HepG2 (cell line): Measurements from ENCODE around the gene ATXN2. TPM values are rescaled to one million over a fixed set of nuclear protein-coding genes. Genes with fewer than 3 reads are reported as not detected.
A peak's percentile ranks its signal among the peaks of the same experiment; 100 is the strongest.

Source experiments
- ASH2L ChIP-seq: fragments of 300-600, 200-600 bp; sonication (generic); IDR thresholded peaks from 2 replicates; pipeline ENCODE4 v1.7.0; 2017; ENCODE audit warnings: low read depth, mild to moderate bottlenecking, moderate library complexity, mixed read lengths, low read length; ENCODE audit not compliant: insufficient read length
- CEBPZ ChIP-seq: IDR thresholded peaks from 2 replicates; pipeline ENCODE4 v1.6.1; 2012; ENCODE audit warnings: low read length, improper control_type of control experiment
- EED ChIP-seq: sonication (generic); formaldehyde crosslinking; IDR thresholded peaks from 2 replicates; pipeline ENCODE4 v1.5.0; 2020; ENCODE audit warnings: mild to moderate bottlenecking, missing genetic modification reagents
- EHMT2 ChIP-seq: fragments of 200-600 bp; sonication (generic); IDR thresholded peaks from 2 replicates; pipeline ENCODE4 v1.7.0; 2017; ENCODE audit warnings: antibody characterized with exemption, low read depth, low read length, borderline replicate concordance
- HNRNPK ChIP-seq: fragments of 200-400 bp; formaldehyde crosslinking; IDR thresholded peaks from 2 replicates; pipeline ENCODE4 v1.6.1; 2018; ENCODE audit warnings: low read length, low read depth, moderate library complexity, mild to moderate bottlenecking; ENCODE audit not compliant: poor library complexity, severe bottlenecking
- HOXA3 ChIP-seq: sonication (generic); formaldehyde crosslinking; IDR thresholded peaks from 2 replicates; pipeline ENCODE4 v1.5.0; 2020; ENCODE audit warnings: missing genetic modification reagents
- KDM6A ChIP-seq: IDR thresholded peaks from 2 replicates; pipeline ENCODE4 v1.6.1; 2016; ENCODE audit warnings: low read depth
- POLR2G ChIP-seq: fragments of 200-400 bp; formaldehyde crosslinking; IDR thresholded peaks from 2 replicates; pipeline ENCODE4 v1.6.1; 2018; ENCODE audit warnings: mild to moderate bottlenecking, low read depth, low read length, moderate library complexity
- PRDM10 ChIP-seq: sonication (generic); formaldehyde crosslinking; IDR thresholded peaks from 2 replicates; pipeline ENCODE4 v1.4.0; 2020; ENCODE audit warnings: low read depth, missing genetic modification reagents
- TCF7 ChIP-seq: sonication (generic); IDR thresholded peaks from 2 replicates; pipeline ENCODE4 v1.6.1; 2016; ENCODE audit warnings: antibody characterized with exemption, low read depth
- U2AF1 ChIP-seq: fragments of 200-400 bp; formaldehyde crosslinking; optimal IDR thresholded peaks from 2 replicates; pipeline ENCODE3; 2017; ENCODE audit warnings: mild to moderate bottlenecking, low read depth, low read length
- ZNF275 ChIP-seq: sonication (generic); formaldehyde crosslinking; IDR thresholded peaks from 2 replicates; pipeline ENCODE4 v1.8.0; 2022; ENCODE audit warnings: missing genetic modification reagents, mild to moderate bottlenecking, inconsistent platforms, borderline replicate concordance
- ZNF3 ChIP-seq: IDR thresholded peaks from 2 replicates; pipeline ENCODE4 v1.7.0; 2017; ENCODE audit warnings: inconsistent platforms
- ZNF33A ChIP-seq: sonication (generic); formaldehyde crosslinking; IDR thresholded peaks from 2 replicates; pipeline ENCODE4 v1.5.1; 2020; ENCODE audit warnings: missing genetic modification reagents, mild to moderate bottlenecking, moderate library complexity, borderline replicate concordance
- ZNF382 ChIP-seq: sonication (generic); formaldehyde crosslinking; IDR thresholded peaks from 2 replicates; pipeline ENCODE4 v1.5.0; 2020; ENCODE audit warnings: missing genetic modification reagents, mild to moderate bottlenecking, borderline replicate concordance
- ZNF510 ChIP-seq: sonication (generic); formaldehyde crosslinking; IDR thresholded peaks from 2 replicates; pipeline ENCODE4 v1.4.0; 2020; ENCODE audit warnings: low read depth, mild to moderate bottlenecking, missing genetic modification reagents
- ZNF563 ChIP-seq: sonication (generic); formaldehyde crosslinking; IDR thresholded peaks from 2 replicates; pipeline ENCODE4 v1.8.0; 2022; ENCODE audit warnings: mild to moderate bottlenecking, moderate library complexity, missing genetic modification reagents
- polyA plus RNA-seq, 8 experiments: library from polyadenylated mRNA; depleted of rRNA in 3 of 8; stranded (reverse) in 7 of 8; unstranded in 1 of 8; fragments of >200 nt; fragmentation: Illumina TruSeq in 4 of 8; extraction: Trizol in 4 of 8; gene quantifications; 2 replicates each; pipeline versions ENCODE4 v1.2.1 to v1.2.3, GENCODE V29; 2011 to 2016; ENCODE audit warnings: low read depth in 4 of 8, missing spikeins in 1 of 8, mixed read lengths in 1 of 8; ENCODE audit not compliant: insufficient read depth in 1 of 8
- total RNA-seq, 5 experiments: library from RNA; depleted of rRNA; stranded (reverse); fragments of >200 nt; fragmentation: Illumina TruSeq; extraction: Trizol; gene quantifications; 2 replicates each; pipeline ENCODE4 v1.2.3, GENCODE V29; 2016; ENCODE audit warnings: low read depth in 1 of 5
- TF ChIP-seq, protein P1 (sequence below): sonication (generic); formaldehyde crosslinking; IDR thresholded peaks from 2 replicates; pipeline ENCODE4 v1.5.0; 2020; ENCODE audit warnings: mild to moderate bottlenecking, missing genetic modification reagents, borderline replicate concordance

Gene ATXN2
- total and polyA plus RNA-seq, 2 of the 13 experiments (the other 11 are each of a cell fraction or from before 2014, with no cell fraction given) = 18.1 to 27.1 TPM

GRCh38 chr12:111405149-111405858, 193.8 kb downstream of the ATXN2 start (continued):
- TF ChIP-seq CEBPZ = no peak
- peak; percentile 56; the same call in 1 of the 2 replicates for TF ChIP-seq ZNF510 (CRISPR knock-in tag)
- TF ChIP-seq ASH2L = no peak
- no peak for TF ChIP-seq KDM6A
- TF ChIP-seq EHMT2 = no peak
- TF ChIP-seq TCF7 = no peak
- no peak for TF ChIP-seq ZNF3 (CRISPR knock-in tag)
- no peak for TF ChIP-seq ZNF33A (CRISPR knock-in tag)
- TF ChIP-seq POLR2G = peak; percentile 61
- peak; percentile 77 for TF ChIP-seq HNRNPK
- TF ChIP-seq PRDM10 (CRISPR knock-in tag) = no peak
- TF ChIP-seq EED (CRISPR knock-in tag) = 0 out of 2 replicates have a peak, but pooled peaks have one; percentile 51
- TF ChIP-seq, protein P1, sequence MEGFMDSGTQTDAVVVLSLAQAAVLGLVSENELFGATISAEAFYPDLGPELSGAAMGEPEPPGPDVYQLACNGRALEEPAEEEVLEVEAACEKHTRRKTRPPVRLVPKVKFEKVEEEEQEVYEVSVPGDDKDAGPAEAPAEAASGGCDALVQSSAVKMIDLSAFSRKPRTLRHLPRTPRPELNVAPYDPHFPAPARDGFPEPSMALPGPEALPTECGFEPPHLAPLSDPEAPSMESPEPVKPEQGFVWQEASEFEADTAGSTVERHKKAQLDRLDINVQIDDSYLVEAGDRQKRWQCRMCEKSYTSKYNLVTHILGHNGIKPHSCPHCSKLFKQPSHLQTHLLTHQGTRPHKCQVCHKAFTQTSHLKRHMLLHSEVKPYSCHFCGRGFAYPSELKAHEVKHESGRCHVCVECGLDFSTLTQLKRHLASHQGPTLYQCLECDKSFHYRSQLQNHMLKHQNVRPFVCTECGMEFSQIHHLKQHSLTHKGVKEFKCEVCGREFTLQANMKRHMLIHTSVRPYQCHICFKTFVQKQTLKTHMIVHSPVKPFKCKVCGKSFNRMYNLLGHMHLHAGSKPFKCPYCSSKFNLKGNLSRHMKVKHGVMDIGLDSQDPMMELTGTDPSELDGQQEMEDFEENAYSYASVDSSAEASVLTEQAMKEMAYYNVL (CRISPR knock-in tag) = peak; percentile 54; the same call in 1 of the 2 replicates
- no peak for TF ChIP-seq ZNF275
- TF ChIP-seq ZNF563 (CRISPR knock-in tag) = peak; percentile 71; the same call in 1 of the 2 replicates
- TF ChIP-seq ZNF382 (CRISPR knock-in tag) = no peak
- TF ChIP-seq HOXA3 = peak; percentile 68; the same call in 1 of the 2 replicates
- TF ChIP-seq U2AF1 = no peak
